Keratinocyte (primary cell): ENCODE measurements around the gene CIT.

Experiments
- EZH2 ChIP-seq: IDR thresholded peaks from one replicate; pipeline ENCODE4 v1.6.1; 2012; ENCODE audit warnings: inconsistent platforms, mild to moderate bottlenecking, low read length, moderate library complexity
- TF ChIP-seq, protein P1 (sequence below), 3 experiments: IDR thresholded peaks in 1 of 3; conservative IDR thresholded peaks in 1 of 3; optimal IDR thresholded peaks in 1 of 3; 2 replicates in 2 of 3; 3 replicates in 1 of 3; pipeline versions ENCODE3 to v1.5.1; 2011; ENCODE audit warnings: low read length in 3 of 3, mild to moderate bottlenecking in 3 of 3, moderate library complexity in 2 of 3, control low read depth in 1 of 3, inconsistent platforms in 1 of 3; ENCODE audit not compliant: insufficient read depth in 2 of 3; ENCODE audit errors: extremely low read depth in 1 of 3

DNA sequence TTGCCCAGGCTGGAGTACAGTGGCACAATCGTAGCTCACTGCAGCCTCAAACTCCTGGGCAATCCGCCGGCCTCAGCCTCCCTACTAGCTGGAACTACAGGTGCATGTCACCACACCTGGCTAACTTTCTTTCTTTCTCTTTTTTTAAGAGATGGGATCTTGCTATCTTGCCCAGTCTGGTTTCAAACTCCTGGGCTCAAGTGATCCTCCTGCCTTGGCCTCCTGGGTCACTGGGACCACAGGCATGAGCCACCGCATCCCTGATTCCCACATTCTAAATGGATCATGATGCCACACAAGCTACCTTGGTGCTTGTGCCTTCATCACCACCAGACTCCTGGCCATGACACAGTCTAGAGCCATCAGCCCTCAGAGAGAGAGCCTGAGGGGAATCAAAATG lies 165.4 kb downstream of the CIT start:
- TF ChIP-seq, protein P1, sequence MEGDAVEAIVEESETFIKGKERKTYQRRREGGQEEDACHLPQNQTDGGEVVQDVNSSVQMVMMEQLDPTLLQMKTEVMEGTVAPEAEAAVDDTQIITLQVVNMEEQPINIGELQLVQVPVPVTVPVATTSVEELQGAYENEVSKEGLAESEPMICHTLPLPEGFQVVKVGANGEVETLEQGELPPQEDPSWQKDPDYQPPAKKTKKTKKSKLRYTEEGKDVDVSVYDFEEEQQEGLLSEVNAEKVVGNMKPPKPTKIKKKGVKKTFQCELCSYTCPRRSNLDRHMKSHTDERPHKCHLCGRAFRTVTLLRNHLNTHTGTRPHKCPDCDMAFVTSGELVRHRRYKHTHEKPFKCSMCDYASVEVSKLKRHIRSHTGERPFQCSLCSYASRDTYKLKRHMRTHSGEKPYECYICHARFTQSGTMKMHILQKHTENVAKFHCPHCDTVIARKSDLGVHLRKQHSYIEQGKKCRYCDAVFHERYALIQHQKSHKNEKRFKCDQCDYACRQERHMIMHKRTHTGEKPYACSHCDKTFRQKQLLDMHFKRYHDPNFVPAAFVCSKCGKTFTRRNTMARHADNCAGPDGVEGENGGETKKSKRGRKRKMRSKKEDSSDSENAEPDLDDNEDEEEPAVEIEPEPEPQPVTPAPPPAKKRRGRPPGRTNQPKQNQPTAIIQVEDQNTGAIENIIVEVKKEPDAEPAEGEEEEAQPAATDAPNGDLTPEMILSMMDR (optimal IDR thresholded peaks at IDR 0.05 in 1 of 3, IDR thresholded peaks at IDR 0.05 in 1 of 3, conservative IDR thresholded peaks at IDR 0.05 in 1 of 3; ENCODE audit: extremely low read depth in 1 of 3, insufficient read depth in 2 of 3, low read length in 3 of 3), result no peak
- no peak for TF ChIP-seq EZH2
